H1 (cell line): ENCODE results near the gene THPO. TPM values are rescaled to one million over a fixed set of nuclear protein-coding genes. Genes with fewer than 3 reads are reported as not detected.

Experiments
- BRCA1 ChIP-seq: IDR thresholded peaks from 2 replicates; pipeline ENCODE4 v1.6.1; 2012; ENCODE audit warnings: low read depth, low read length, improper control_type of control experiment
- CHD2 ChIP-seq: IDR thresholded peaks from 2 replicates; pipeline ENCODE4 v1.6.1; 2012; ENCODE audit warnings: low read length, improper control_type of control experiment
- CREB1 ChIP-seq: IDR thresholded peaks from 2 replicates; pipeline ENCODE4 v1.6.1; 2012; ENCODE audit warnings: inconsistent platforms
- EP300 ChIP-seq, 2 experiments: IDR thresholded peaks; 1 replicate in 1 of 2; 2 replicates in 1 of 2; pipeline ENCODE4 v1.6.1; 2011 to 2012; ENCODE audit warnings: low read depth in 2 of 2, low read length in 2 of 2, mild to moderate bottlenecking in 2 of 2, borderline replicate concordance in 1 of 2, inconsistent platforms in 1 of 2, moderate library complexity in 1 of 2
- EZH2 ChIP-seq: fragments of 200-600 bp; sonication (generic); IDR thresholded peaks from 2 replicates; pipeline ENCODE4 v1.7.1; 2012; ENCODE audit warnings: low read depth, mild to moderate bottlenecking, moderate library complexity, low read length, inconsistent platforms; ENCODE audit not compliant: severe bottlenecking
- FOSL1 ChIP-seq: IDR thresholded peaks from 2 replicates; pipeline ENCODE4 v1.6.1; 2011; ENCODE audit warnings: mild to moderate bottlenecking, low read depth, low read length, moderate library complexity; ENCODE audit not compliant: insufficient read depth
- JUN ChIP-seq: IDR thresholded peaks from 2 replicates; pipeline ENCODE4 v1.6.1; 2011; ENCODE audit warnings: low read depth, mild to moderate bottlenecking, improper control_type of control experiment, low read length
- KDM1A ChIP-seq: fragments of 200-600, 300-600 bp; sonication (generic); IDR thresholded peaks from 2 replicates; pipeline ENCODE4 v1.7.1; 2016; ENCODE audit warnings: mild to moderate bottlenecking, low read length, borderline replicate concordance
- KDM5A ChIP-seq: fragments of 200-600 bp; IDR thresholded peaks from 2 replicates; pipeline ENCODE4 v1.7.1; 2012; ENCODE audit warnings: mild to moderate bottlenecking, low read length, inconsistent platforms, mixed read lengths
- NANOG ChIP-seq: IDR thresholded peaks from 2 replicates; pipeline ENCODE4 v1.6.1; 2011; ENCODE audit warnings: low read length, low read depth, mild to moderate bottlenecking, inconsistent platforms; ENCODE audit not compliant: insufficient read depth, poor library complexity, severe bottlenecking
- NRF1 ChIP-seq: IDR thresholded peaks from 2 replicates; pipeline ENCODE4 v1.6.1; 2011; ENCODE audit warnings: mild to moderate bottlenecking, low read depth, low read length, improper control_type of control experiment
- PHF8 ChIP-seq: fragments of 200-600 bp; sonication (generic); conservative IDR thresholded peaks from 2 replicates; pipeline ENCODE4 v1.7.1; 2012; ENCODE audit warnings: low read depth, mild to moderate bottlenecking, inconsistent platforms, low read length, moderate library complexity
- POLR2A ChIP-seq, 2 experiments: IDR thresholded peaks; 1 replicate in 1 of 2; 2 replicates in 1 of 2; pipeline ENCODE4 v1.6.1; 2011; ENCODE audit warnings: low read depth in 2 of 2, low read length in 2 of 2, mild to moderate bottlenecking in 2 of 2; ENCODE audit errors: control extremely low read depth in 1 of 2
- RAD21 ChIP-seq, 2 experiments: IDR thresholded peaks in 1 of 2; conservative IDR thresholded peaks in 1 of 2; 2 replicates each; pipeline ENCODE4 v1.6.1; 2011; ENCODE audit warnings: low read depth in 2 of 2, low read length in 2 of 2, improper control_type of control experiment in 1 of 2, inconsistent platforms in 1 of 2, mild to moderate bottlenecking in 1 of 2, moderate library complexity in 1 of 2
- RFX5 ChIP-seq: IDR thresholded peaks from 2 replicates; pipeline ENCODE4 v1.6.1; 2011; ENCODE audit warnings: low read depth, low read length, improper control_type of control experiment, borderline replicate concordance
- RXRA ChIP-seq: IDR thresholded peaks from 2 replicates; pipeline ENCODE4 v1.6.1; 2011; ENCODE audit warnings: low read depth, mild to moderate bottlenecking, low read length, moderate library complexity; ENCODE audit not compliant: insufficient read depth
- SAP30 ChIP-seq: fragments of 300-600 bp; sonication (generic); IDR thresholded peaks from 2 replicates; pipeline ENCODE4 v1.7.1; 2012; ENCODE audit warnings: low read length, moderate library complexity, mild to moderate bottlenecking, inconsistent platforms; ENCODE audit not compliant: insufficient read depth, insufficient replicate concordance
- SIX5 ChIP-seq: IDR thresholded peaks from 2 replicates; pipeline ENCODE4 v1.6.1; 2011; ENCODE audit warnings: mild to moderate bottlenecking, low read depth, low read length
- SP1 ChIP-seq: IDR thresholded peaks from 2 replicates; pipeline ENCODE4 v1.6.1; 2011; ENCODE audit warnings: low read depth, low read length
- SP4 ChIP-seq: IDR thresholded peaks from 2 replicates; pipeline ENCODE4 v1.6.1; 2012; ENCODE audit warnings: low read length, inconsistent platforms
- SUZ12 ChIP-seq: fragments of 200-600 bp; sonication (generic); IDR thresholded peaks from 2 replicates; pipeline ENCODE4 v1.6.1; 2012; ENCODE audit warnings: mild to moderate bottlenecking, inconsistent platforms, low read length, moderate library complexity, mixed read lengths
- TCF12 ChIP-seq: IDR thresholded peaks from 2 replicates; pipeline ENCODE4 v1.6.1; 2011; ENCODE audit warnings: low read depth, mild to moderate bottlenecking, low read length
- TEAD4 ChIP-seq: IDR thresholded peaks from 2 replicates; pipeline ENCODE4 v1.6.1; 2012; ENCODE audit warnings: low read depth, low read length, inconsistent platforms, mixed read lengths
- polyA plus RNA-seq, 7 experiments: library from polyadenylated mRNA; depleted of rRNA in 3 of 7; stranded (reverse) in 5 of 7; unstranded in 2 of 7; fragments of >200 nt in 5 of 7; fragments of 200-250 nt in 2 of 7; gene quantifications; 1 replicate in 5 of 7; 2 replicates in 1 of 7; 4 replicates in 1 of 7; pipeline versions ENCODE4 v1.2.1 to v1.2.3, GENCODE V29; 2011 to 2013; ENCODE audit warnings: missing spikeins in 2 of 7, mixed read lengths in 2 of 7
- total RNA-seq: library from RNA; stranded (reverse); fragmentation: NEBNext Ultra II Directional; extraction: Animal tissue kit (Norgen Biotek cat#: 25700); gene quantifications from 2 replicates; pipeline ENCODE4 v1.2.1, GENCODE V29; 2021
- TF ChIP-seq, protein P1 (sequence below): IDR thresholded peaks from 2 replicates; pipeline ENCODE4 v1.6.1; 2012; ENCODE audit warnings: inconsistent platforms
- TF ChIP-seq, protein P2 (sequence below): IDR thresholded peaks from 2 replicates; pipeline ENCODE4 v1.6.1; 2011; ENCODE audit warnings: low read length, improper control_type of control experiment

THPO gene
- total and polyA plus RNA-seq, 2 of the 8 experiments (the other 6 are each of a cell fraction or from before 2014, with no cell fraction given): 0.82 to 1.2 TPM

GRCh38 chr3:184338511-184338945 is 39.5 kb downstream of the THPO start (continued):
- TF ChIP-seq KDM1A (no peak), SIX5 (no peak), RFX5 (peak; percentile 78), RAD21 (IDR thresholded peaks at IDR 0.05 in 1 of 2, conservative IDR thresholded peaks at IDR 0.05 in 1 of 2; ENCODE audit: low read depth in 2 of 2, low read length in 2 of 2) (no peak; a peak in 1 of 4 replicates), SP1 (no peak), NRF1 (no peak), EP300 (IDR thresholded peaks at IDR 0.05; ENCODE audit: borderline replicate concordance in 1 of 2, low read depth in 2 of 2, low read length in 2 of 2) (peak in 1 of 2 experiments; percentile 12; a peak in 1 of 3 replicates), TEAD4 (no peak), SAP30 (no peak), CHD2 (no peak), KDM5A (no peak), NANOG (no peak), SUZ12 (no peak), POLR2A (IDR thresholded peaks at IDR 0.05; ENCODE audit: control extremely low read depth in 1 of 2, low read depth in 2 of 2, low read length in 2 of 2) (no peak), EZH2 (no peak), FOSL1 (no peak), BRCA1 (no peak), CREB1 (peak; percentile 90), JUN (no peak), TCF12 (no peak), PHF8 (no peak), SP4 (no peak), RXRA (no peak)
- TF ChIP-seq, protein P1, sequence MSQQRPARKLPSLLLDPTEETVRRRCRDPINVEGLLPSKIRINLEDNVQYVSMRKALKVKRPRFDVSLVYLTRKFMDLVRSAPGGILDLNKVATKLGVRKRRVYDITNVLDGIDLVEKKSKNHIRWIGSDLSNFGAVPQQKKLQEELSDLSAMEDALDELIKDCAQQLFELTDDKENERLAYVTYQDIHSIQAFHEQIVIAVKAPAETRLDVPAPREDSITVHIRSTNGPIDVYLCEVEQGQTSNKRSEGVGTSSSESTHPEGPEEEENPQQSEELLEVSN: peak; percentile 15; the same call in 1 of the 2 replicates
- TF ChIP-seq, protein P2, sequence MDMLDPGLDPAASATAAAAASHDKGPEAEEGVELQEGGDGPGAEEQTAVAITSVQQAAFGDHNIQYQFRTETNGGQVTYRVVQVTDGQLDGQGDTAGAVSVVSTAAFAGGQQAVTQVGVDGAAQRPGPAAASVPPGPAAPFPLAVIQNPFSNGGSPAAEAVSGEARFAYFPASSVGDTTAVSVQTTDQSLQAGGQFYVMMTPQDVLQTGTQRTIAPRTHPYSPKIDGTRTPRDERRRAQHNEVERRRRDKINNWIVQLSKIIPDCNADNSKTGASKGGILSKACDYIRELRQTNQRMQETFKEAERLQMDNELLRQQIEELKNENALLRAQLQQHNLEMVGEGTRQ: no peak
